Measurements from ENCODE around the gene CROCC2. TPM values are rescaled to one million over a fixed set of nuclear protein-coding genes. Genes with fewer than 3 reads are reported as not detected.

The CROCC2 gene
- total RNA-seq, 1 donor from 2014 or later = 3.4 TPM

DNA sequence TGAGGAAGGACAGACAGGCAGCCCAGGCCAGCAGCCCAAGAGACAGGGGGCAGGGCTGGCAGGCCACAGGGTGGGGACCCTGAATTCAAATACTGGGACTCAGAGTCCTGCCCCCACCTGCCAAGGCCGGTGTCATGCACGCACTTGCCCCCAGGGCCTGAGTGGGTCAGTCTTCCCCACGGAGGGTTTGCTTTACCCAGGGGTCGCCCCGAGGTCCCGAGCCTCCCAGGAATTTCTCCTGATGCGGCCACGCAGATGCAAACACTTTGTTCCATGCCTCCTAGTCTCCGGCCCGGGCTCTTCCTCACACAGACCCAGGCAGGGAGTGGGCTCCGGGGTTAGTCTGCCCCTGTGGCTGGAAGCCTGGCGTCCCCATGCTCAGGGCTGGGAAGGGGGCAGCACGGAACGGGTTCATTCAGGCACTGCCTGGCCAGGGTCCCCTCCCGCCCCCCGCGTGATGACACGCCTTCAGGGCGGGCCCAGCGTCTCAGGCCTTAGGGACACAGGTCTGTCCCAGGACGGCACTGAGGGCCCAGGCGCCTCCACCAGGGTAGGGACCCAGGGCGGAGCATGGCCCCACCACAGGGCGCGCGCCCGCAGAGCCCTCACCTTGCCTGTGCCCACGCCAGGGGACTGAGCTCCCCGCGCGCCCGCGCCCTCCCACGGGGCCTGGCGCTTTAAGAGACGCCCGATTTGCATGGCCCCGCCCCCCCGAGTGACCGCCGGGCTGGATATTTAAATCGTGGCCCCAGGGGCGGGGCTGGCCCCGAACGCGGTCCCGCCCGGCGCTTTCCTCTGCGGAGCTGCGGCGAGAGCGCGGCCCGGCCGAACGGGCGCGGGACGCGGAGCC, 91.9 kb downstream of the CROCC2 start, which contains the start of gene SNED1:
SNED1 (plus strand) TSS at position 763 of the 850 bp plus-strand sequence. CDS start 220 bp downstream, outside the sequence.
- no peaks in the 10 kb centered on the region for H3K9me3 ChIP-seq
- ATAC-seq (peak; percentile 88 to 90), DNase-seq (peak; percentile 95)
- peaks cover 6% of the 10 kb centered on the region for H3K36me3 ChIP-seq
- peak within 1 kb of the TSS; percentile 72 for H3K4me3 ChIP-seq
- peaks cover 4% of the 10 kb centered on the region for H3K27me3 ChIP-seq (ENCODE audit: low read depth)
- TF ChIP-seq, protein P1, sequence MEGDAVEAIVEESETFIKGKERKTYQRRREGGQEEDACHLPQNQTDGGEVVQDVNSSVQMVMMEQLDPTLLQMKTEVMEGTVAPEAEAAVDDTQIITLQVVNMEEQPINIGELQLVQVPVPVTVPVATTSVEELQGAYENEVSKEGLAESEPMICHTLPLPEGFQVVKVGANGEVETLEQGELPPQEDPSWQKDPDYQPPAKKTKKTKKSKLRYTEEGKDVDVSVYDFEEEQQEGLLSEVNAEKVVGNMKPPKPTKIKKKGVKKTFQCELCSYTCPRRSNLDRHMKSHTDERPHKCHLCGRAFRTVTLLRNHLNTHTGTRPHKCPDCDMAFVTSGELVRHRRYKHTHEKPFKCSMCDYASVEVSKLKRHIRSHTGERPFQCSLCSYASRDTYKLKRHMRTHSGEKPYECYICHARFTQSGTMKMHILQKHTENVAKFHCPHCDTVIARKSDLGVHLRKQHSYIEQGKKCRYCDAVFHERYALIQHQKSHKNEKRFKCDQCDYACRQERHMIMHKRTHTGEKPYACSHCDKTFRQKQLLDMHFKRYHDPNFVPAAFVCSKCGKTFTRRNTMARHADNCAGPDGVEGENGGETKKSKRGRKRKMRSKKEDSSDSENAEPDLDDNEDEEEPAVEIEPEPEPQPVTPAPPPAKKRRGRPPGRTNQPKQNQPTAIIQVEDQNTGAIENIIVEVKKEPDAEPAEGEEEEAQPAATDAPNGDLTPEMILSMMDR (IDR thresholded peaks at IDR 0.05) = no peak
- H3K4me1 ChIP-seq = peaks cover 71% of the 10 kb centered on the region
- peak within 1 kb of the TSS; percentile 88 for H3K27ac ChIP-seq
- intact Hi-C loops (cut with DNase I) = no loop called here

DNA sequence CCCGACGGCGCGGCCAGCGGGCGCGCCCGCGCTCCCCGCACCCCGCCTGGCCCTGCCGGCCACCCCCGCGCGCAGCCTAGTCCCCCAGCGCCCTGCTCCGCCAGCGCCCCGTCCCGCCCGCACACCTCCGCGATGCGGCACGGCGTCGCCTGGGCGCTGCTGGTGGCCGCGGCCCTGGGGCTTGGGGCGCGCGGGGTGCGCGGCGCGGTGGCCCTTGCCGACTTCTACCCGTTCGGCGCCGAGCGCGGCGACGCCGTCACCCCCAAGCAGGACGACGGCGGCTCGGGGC, 92.5 kb downstream of the CROCC2 start:
- intact Hi-C loops (cut with DNase I) = no loop called here
- TF ChIP-seq, protein P1 (IDR thresholded peaks at IDR 0.05) = no peak
- Histone ChIP-seq H3K4me3 (peak overlapping the region; percentile 72), H3K36me3 (peaks cover 10% of the 10 kb centered on the region), H3K4me1 (peaks cover 71% of the 10 kb centered on the region), H3K9me3 (peaks cover 2% of the 10 kb centered on the region), H3K27ac (peak overlapping the region; percentile 81), H3K27me3 (ENCODE audit: low read depth) (peaks cover 4% of the 10 kb centered on the region)
- ATAC-seq (no peak), DNase-seq (no peak)

DNA sequence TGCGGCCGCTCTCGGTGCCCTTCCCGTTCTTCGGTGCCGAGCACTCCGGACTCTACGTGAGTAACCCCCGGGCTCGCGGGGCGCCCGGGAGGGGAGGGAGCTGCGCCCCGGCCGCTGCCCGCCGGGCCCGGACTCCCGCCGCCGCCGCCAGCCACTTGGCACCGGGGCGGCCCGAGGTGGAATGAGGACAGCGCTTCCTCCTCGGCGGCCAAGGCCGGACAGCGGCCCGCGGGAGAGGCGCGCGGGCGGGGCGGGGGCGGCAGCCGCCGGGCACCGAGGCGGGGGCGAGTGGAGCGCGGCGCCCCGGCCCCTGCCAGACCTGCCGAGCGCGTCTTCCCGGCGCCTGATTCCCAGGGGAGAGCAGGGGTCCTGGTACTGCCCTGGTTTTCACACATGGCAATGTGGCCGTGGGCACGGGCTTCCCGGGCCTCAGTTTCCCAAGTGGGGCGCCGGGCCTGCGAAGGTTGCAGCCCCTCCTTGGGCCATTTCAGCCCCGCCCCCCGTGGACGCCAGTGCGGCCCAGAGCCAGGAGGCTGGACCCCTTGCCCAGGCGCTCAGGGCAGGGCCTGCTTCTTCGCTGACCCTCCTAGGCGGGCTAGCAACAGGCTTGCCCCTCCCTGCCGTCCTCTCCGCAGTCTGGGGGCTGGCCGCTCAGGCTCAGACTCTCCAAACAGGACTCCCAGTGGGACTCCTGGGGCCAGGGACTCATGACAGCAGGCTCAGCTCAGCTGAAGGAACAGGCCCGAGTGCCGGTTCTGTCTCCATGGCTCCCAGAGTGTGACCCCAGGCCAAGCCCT, 93.1 kb downstream of the CROCC2 start:
- Histone ChIP-seq H3K9me3 (peaks cover 8% of the 10 kb centered on the region), H3K4me1 (peaks cover 71% of the 10 kb centered on the region), H3K27me3 (ENCODE audit: low read depth) (peaks cover 4% of the 10 kb centered on the region), H3K4me3 (peak overlapping the region; percentile 72), H3K36me3 (peaks cover 10% of the 10 kb centered on the region), H3K27ac (peak overlapping the region; percentile 81)
- ATAC-seq (peak in 1 of 2 donors; percentile 11), DNase-seq (peak; percentile 57)
- intact Hi-C loops (cut with DNase I) = no loop called here
- TF ChIP-seq, protein P1 (IDR thresholded peaks at IDR 0.05) = no peak

DNA sequence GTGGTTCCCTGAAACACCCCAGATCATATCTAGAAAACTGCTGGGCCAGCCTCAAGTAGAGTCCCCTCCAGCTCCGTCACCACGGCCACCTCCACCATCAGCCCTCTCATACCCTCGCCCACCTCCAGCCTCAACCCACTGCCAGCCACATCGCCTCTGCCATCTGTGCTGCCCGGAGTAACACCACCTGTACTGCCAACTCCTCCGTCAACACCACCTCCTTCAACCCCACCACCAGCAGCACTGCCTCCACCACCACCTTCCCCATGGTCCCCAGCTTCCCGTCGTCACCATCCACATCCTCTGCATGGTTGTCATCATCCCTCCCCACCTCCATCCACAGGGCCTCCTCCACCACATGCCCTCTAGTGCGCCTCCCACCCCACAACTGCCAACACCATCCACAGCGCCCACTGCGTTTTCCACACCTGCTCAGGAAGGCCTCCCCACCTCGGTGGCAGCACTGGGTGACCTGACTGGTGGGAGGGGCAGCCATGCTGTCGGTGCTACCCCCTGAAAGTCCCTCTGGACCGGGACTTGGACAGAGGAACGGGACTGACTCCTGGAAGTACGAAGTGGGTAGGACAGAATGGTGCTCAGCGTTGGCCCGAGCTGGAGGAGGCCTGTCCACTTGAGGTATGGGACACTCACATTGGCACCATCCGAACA, 93.9 kb downstream of the CROCC2 start:
- Histone ChIP-seq H3K27ac (peak overlapping the region; percentile 81), H3K4me1 (peaks cover 64% of the 10 kb centered on the region), H3K9me3 (peaks cover 16% of the 10 kb centered on the region), H3K27me3 (ENCODE audit: low read depth) (peaks cover 4% of the 10 kb centered on the region), H3K36me3 (peaks cover 10% of the 10 kb centered on the region), H3K4me3 (peak overlapping the region; percentile 72)
- TF ChIP-seq, protein P1 (IDR thresholded peaks at IDR 0.05) = no peak
- intact Hi-C loops (cut with DNase I) = no loop called here
- ATAC-seq (peak in 1 of 2 donors; percentile 8), DNase-seq (peak; percentile 46)

DNA sequence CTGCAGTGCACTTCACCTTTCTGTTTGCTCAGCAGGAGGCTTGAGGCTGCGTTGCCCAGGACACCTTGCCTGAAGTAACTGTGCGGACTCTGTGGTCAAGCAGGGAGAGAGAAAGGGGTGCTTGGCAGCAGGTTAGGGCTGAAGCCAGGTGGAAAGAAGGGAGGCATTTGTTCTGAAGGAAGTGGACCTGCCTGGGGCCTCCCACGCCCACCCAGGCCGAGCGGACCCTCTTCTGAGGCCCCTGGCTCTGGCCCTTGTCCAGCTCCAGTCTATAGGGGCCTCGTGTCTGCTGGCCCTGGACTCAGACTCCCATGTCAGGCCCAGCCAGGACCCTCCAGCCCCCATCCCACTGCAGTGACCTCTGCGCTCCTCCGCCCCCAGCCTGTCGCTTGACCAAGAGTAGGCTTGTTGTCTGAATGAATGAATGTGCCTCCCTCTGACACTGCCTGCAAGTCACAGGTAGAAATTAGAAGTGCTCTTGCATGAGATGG, 94.7 kb downstream of the CROCC2 start:
- Histone ChIP-seq H3K4me3 (peak overlapping the region; percentile 72), H3K36me3 (peaks cover 10% of the 10 kb centered on the region), H3K27me3 (ENCODE audit: low read depth) (peaks cover 4% of the 10 kb centered on the region), H3K9me3 (peaks cover 20% of the 10 kb centered on the region), H3K4me1 (peaks cover 56% of the 10 kb centered on the region), H3K27ac (peak overlapping the region; percentile 81)
- TF ChIP-seq, protein P1 (IDR thresholded peaks at IDR 0.05) = no peak
- peak; percentile 70 for DNase-seq
- peak; percentile 62 to 75 for ATAC-seq
- intact Hi-C loops (cut with DNase I) = no loop called here

Data from lower lobe of right lung (tissue), 2 donors.